Natural killer cell (primary cell): ENCODE results near the gene RNF157. TPM values are rescaled to one million over a fixed set of nuclear protein-coding genes. Genes with fewer than 3 reads are reported as not detected.
A peak's percentile ranks its signal among the peaks of the same experiment; 100 is the strongest.

Experiments
- ATAC-seq, 3 donors: fragments of 150-1000 bp in 2 of 3; fragments of 200-7000 bp in 1 of 3; cut with Tn5 transposase; 1 replicate in 1 of 3; 2 replicates in 2 of 3; pipeline ENCODE4 v1.10.0; 2021; ENCODE audit warnings: mild to moderate bottlenecking in 2 of 3, moderate library complexity in 2 of 3
- DNase-seq, 2 donors: peaks; one replicate each; pipeline versions ENCODE4 v3.0.0 to v3.0.0-alpha.2; 2013 to 2021; ENCODE audit warnings: mixed read lengths in 1 of 2
- H3K27ac ChIP-seq: one replicate; pipeline ENCODE4 v1.5.1; 2013; ENCODE audit warnings: mild to moderate bottlenecking, low read length
- H3K27me3 ChIP-seq: one replicate; pipeline ENCODE4 v1.6.1; 2013; ENCODE audit warnings: low read length; ENCODE audit not compliant: control insufficient read depth, insufficient read depth
- H3K36me3 ChIP-seq: one replicate; pipeline ENCODE4 v1.6.1; 2013; ENCODE audit warnings: low read length; ENCODE audit not compliant: control insufficient read depth, insufficient read depth
- H3K4me1 ChIP-seq: one replicate; pipeline ENCODE4 v1.6.1; 2013; ENCODE audit warnings: low read length; ENCODE audit not compliant: control insufficient read depth, insufficient read depth
- H3K4me3 ChIP-seq: one replicate; pipeline ENCODE4 v1.5.1; 2013; ENCODE audit warnings: low read length
- H3K9me3 ChIP-seq: one replicate; pipeline ENCODE4 v1.6.1; 2013; ENCODE audit warnings: low read length; ENCODE audit not compliant: control insufficient read depth, insufficient read depth
- H3K27ac Mint-ChIP-seq, 2 donors: one replicate each; pipeline ENCODE4 v1.8.0; 2022; ENCODE audit warnings: mild to moderate bottlenecking in 2 of 2, mixed read lengths in 2 of 2, moderate library complexity in 1 of 2
- H3K27me3 Mint-ChIP-seq, 2 donors: one replicate each; pipeline ENCODE4 v1.8.0; 2022; ENCODE audit warnings: low read depth in 2 of 2, mixed read lengths in 2 of 2
- H3K36me3 Mint-ChIP-seq: one replicate; pipeline ENCODE4 v1.8.0; 2022; ENCODE audit warnings: mixed read lengths
- H3K4me1 Mint-ChIP-seq, 2 donors: one replicate each; pipeline ENCODE4 v1.8.0; 2022; ENCODE audit warnings: mixed read lengths in 2 of 2
- H3K4me3 Mint-ChIP-seq: one replicate; pipeline ENCODE4 v1.8.0; 2022; ENCODE audit warnings: mild to moderate bottlenecking, moderate library complexity, mixed read lengths
- H3K9me3 Mint-ChIP-seq, 2 donors: one replicate each; pipeline ENCODE4 v1.8.0; 2022; ENCODE audit warnings: mixed read lengths in 2 of 2
- CTCF ChIP-seq: fragments of 200-600 bp; IDR thresholded peaks from one replicate; pipeline ENCODE4 v1.8.0; 2022; ENCODE audit warnings: antibody characterized with exemption
- WGBS: methylation state at CpG from one replicate; pipeline ENCODE4 v1.1.7; 2013; ENCODE audit warnings: missing lambda C conversion rate; ENCODE audit not compliant: insufficient coverage; 5-methylcytosine and 5-hydroxymethylcytosine counted together
- intact Hi-C: fragments of 100-400 bp; cut with micrococcal nuclease; formaldehyde crosslinking; loops from one replicate; pipeline ENCODE4 v1.14.2; 2022
- total RNA-seq, 4 donors: library from RNA; stranded (reverse); fragments of 120-200 nt in 1 of 4; gene quantifications; one replicate each; pipeline versions ENCODE4 v1.2.3 to v1.2.4, GENCODE V29; 2013 to 2022

RNF157 gene
- total RNA-seq, 3 donors from 2014 or later (not counting 1 experiment from before 2014, with no cell fraction given): 4.9 to 9.1 (median 8.5) TPM

- Mint-ChIP-seq H3K27me3 (no peaks in the 10 kb centered on the region), H3K9me3 (no peaks in the 10 kb centered on the region), H3K36me3 (no peaks in the 10 kb centered on the region), H3K27ac (peak overlapping the region; percentile 46 to 65), H3K4me1 (peaks cover 6 to 26% of the 10 kb centered on the region in 2 donors), H3K4me3 (no peak overlapping the region)
- TF ChIP-seq CTCF: no peak
- no peak for DNase-seq
- Histone ChIP-seq H3K27ac (no peak overlapping the region), H3K36me3 (peaks cover 4% of the 10 kb centered on the region), H3K4me3 (no peak overlapping the region), H3K9me3 (no peaks in the 10 kb centered on the region), H3K27me3 (no peaks in the 10 kb centered on the region), H3K4me1 (peaks cover 49% of the 10 kb centered on the region)
- 90% methylated on average over 22 of the region's 22 CpGs for WGBS
- no peak for ATAC-seq
- intact Hi-C loops: loop anchor here (5.0 kb wide), 1 partner anchor 33 kb away; the partner anchor contains the start of gene RNF157
These were observed 35.2 kb upstream of the RNF157 start for GRCh38 chr17:76275382-76276068.

DNA sequence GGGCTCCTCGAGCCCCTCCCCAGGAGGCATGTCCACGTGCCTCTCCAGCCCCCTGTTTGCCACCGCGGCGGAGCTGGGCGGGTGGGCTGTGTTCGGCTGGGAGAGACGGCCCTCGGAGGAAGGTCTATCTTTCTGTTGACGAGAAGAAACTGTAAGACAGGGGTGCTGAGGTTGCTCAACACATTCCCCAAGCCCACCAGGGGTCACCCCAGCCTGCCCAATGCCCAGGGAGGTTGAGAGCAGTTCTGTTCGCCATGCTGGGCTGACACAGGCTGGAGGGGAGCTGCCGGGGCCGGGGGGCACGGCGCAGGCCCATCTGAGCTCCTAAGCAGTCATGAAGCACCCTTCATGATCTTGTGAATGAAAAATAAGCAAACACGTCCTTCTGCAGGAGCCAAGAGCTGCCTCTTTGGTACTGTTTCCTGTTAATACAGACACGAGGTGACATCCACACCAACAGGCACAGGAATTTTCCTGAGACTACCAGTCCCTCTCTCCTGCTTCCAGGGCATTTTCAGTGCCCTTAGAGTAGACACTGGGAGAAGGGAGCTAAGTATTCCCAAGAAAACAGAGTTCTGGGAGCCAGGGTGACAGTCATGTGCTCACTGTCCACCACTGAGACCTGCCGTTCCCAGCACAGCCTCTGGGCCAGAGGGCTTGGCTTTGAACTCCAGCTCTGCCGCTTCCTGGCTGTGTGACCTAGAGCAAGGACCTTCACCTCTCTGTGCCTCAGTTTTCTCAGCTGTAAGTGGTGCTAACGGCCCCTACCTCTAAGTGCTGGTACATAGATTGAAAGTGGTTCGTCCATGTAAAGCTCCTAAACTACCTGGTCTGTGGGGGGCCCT is 34.0 kb upstream of the RNF157 start:
- H3K4me3 Mint-ChIP-seq: peak overlapping the region; percentile 21
- H3K36me3 Mint-ChIP-seq: no peaks in the 10 kb centered on the region
- WGBS: 83% methylated on average over 21 of the region's 21 CpGs
- no peak for TF ChIP-seq CTCF
- intact Hi-C loops: no loop called here
- Histone ChIP-seq H3K27ac (no peak overlapping the region), H3K27me3 (no peaks in the 10 kb centered on the region), H3K4me3 (no peak overlapping the region), H3K36me3 (peaks cover 6% of the 10 kb centered on the region), H3K9me3 (no peaks in the 10 kb centered on the region), H3K4me1 (peaks cover 55% of the 10 kb centered on the region)
- peaks cover 13 to 35% of the 10 kb centered on the region in 2 donors for H3K4me1 Mint-ChIP-seq
- H3K27me3 Mint-ChIP-seq: no peaks in the 10 kb centered on the region
- DNase-seq (peak in 1 of 2 donors; percentile 40), ATAC-seq (no peak)
- H3K27ac Mint-ChIP-seq: peak overlapping the region; percentile 99
- H3K9me3 Mint-ChIP-seq: no peaks in the 10 kb centered on the region

GRCh38 chr17:76273445-76274111 is 33.3 kb upstream of the RNF157 start:
- Histone ChIP-seq H3K9me3 (no peaks in the 10 kb centered on the region), H3K4me1 (peaks cover 60% of the 10 kb centered on the region), H3K4me3 (no peak overlapping the region), H3K36me3 (peaks cover 11% of the 10 kb centered on the region), H3K27me3 (no peaks in the 10 kb centered on the region), H3K27ac (peak overlapping the region; percentile 92)
- Mint-ChIP-seq H3K4me3 (peak overlapping the region; percentile 82), H3K27me3 (no peaks in the 10 kb centered on the region), H3K27ac (peak overlapping the region; percentile 99), H3K9me3 (no peaks in the 10 kb centered on the region), H3K36me3 (no peaks in the 10 kb centered on the region), H3K4me1 (peaks cover 20 to 42% of the 10 kb centered on the region in 2 donors)
- no peak for ATAC-seq
- intact Hi-C loops: no loop called here
- 85% methylated on average over 26 of the region's 26 CpGs for WGBS
- no peak for TF ChIP-seq CTCF
- DNase-seq: no peak
